Neural progenitor cell (in vitro differentiated cells): Measurements from ENCODE around the gene IFNA14.

Experiments used
- EZH2 ChIP-seq: fragments of 200-600 bp; sonication (generic); IDR thresholded peaks from 2 replicates; pipeline ENCODE4 v1.6.1; 2017; ENCODE audit warnings: antibody characterized with exemption, mild to moderate bottlenecking, moderate library complexity
- EZH2phosphoT487 ChIP-seq: fragments of 200-600 bp; sonication (generic); IDR thresholded peaks from 2 replicates; pipeline ENCODE4 v1.6.1; 2017; ENCODE audit warnings: antibody characterized with exemption
- TF ChIP-seq, protein P1 (sequence below): fragments of 200-600 bp; sonication (generic); IDR thresholded peaks from 2 replicates; pipeline ENCODE4 v1.5.1; 2017; ENCODE audit warnings: antibody characterized with exemption, mild to moderate bottlenecking

DNA sequence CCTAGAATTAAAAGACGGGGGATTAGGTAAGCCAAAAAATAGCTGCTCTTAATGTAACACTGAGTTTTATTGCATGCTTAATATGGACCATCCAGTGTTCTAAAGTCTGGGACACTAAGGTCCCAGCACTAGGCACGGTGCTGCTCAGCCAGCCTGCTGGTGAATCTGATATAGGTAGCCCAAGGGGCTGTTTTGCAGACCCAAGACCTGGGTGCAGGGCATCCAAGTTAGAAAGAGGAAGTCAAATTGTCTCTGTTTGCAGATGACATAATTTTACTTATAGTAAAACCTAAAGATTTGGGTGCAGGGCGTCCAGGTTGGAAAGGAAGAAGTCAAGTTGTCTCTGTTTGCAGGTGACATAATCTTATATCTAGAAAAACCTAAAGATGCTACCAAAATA, 47.5 kb upstream of the IFNA14 start:
- TF ChIP-seq, protein P1, sequence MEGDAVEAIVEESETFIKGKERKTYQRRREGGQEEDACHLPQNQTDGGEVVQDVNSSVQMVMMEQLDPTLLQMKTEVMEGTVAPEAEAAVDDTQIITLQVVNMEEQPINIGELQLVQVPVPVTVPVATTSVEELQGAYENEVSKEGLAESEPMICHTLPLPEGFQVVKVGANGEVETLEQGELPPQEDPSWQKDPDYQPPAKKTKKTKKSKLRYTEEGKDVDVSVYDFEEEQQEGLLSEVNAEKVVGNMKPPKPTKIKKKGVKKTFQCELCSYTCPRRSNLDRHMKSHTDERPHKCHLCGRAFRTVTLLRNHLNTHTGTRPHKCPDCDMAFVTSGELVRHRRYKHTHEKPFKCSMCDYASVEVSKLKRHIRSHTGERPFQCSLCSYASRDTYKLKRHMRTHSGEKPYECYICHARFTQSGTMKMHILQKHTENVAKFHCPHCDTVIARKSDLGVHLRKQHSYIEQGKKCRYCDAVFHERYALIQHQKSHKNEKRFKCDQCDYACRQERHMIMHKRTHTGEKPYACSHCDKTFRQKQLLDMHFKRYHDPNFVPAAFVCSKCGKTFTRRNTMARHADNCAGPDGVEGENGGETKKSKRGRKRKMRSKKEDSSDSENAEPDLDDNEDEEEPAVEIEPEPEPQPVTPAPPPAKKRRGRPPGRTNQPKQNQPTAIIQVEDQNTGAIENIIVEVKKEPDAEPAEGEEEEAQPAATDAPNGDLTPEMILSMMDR, result no peak
- no peak for TF ChIP-seq EZH2phosphoT487
- TF ChIP-seq EZH2, result no peak
